K562 (cell line): ENCODE results near the gene BCL7C.

Experiments
- BHLHE40 ChIP-seq: IDR thresholded peaks from 2 replicates; pipeline ENCODE4 v1.6.1; 2011; ENCODE audit warnings: low read length, improper control_type of control experiment
- CREB1 ChIP-seq, 2 experiments: sonication (generic) in 1 of 2; formaldehyde crosslinking in 1 of 2; IDR thresholded peaks; 2 replicates each; pipeline versions ENCODE4 v1.6.1 to v1.8.0; 2012 to 2022; ENCODE audit warnings: inconsistent platforms in 1 of 2, mild to moderate bottlenecking in 1 of 2, missing genetic modification reagents in 1 of 2, moderate library complexity in 1 of 2
- EZH2 ChIP-seq: IDR thresholded peaks from 2 replicates; pipeline ENCODE4 v1.6.1; 2012; ENCODE audit warnings: low read depth, mild to moderate bottlenecking, inconsistent platforms, low read length, borderline replicate concordance
- MYNN ChIP-seq, 2 experiments: sonication (generic); formaldehyde crosslinking in 1 of 2; IDR thresholded peaks; 2 replicates each; pipeline versions ENCODE4 v1.5.0 to v1.6.1; 2016 to 2020; ENCODE audit warnings: antibody characterized with exemption in 1 of 2, missing genetic modification reagents in 1 of 2
- NFXL1 ChIP-seq: fragments of 450-650 bp; formaldehyde crosslinking; IDR thresholded peaks from 2 replicates; pipeline ENCODE4 v1.4.0; 2021; ENCODE audit warnings: mild to moderate bottlenecking
- RAD21 ChIP-seq, 2 experiments: fragments of 250-450 bp in 1 of 2; fragments of 450-650 bp in 1 of 2; sonication (Bioruptor Pico) in 1 of 2; formaldehyde crosslinking in 1 of 2; IDR thresholded peaks in 1 of 2; conservative IDR thresholded peaks in 1 of 2; 2 replicates each; pipeline versions ENCODE4 v1.4.0 to v1.8.0; 2020 to 2022; ENCODE audit warnings: mild to moderate bottlenecking in 2 of 2, moderate library complexity in 1 of 2
- SAP30 ChIP-seq: fragments of 200-600 bp; sonication (generic); IDR thresholded peaks from 2 replicates; pipeline ENCODE4 v1.6.1; 2012; ENCODE audit warnings: borderline replicate concordance, low read depth, mild to moderate bottlenecking, moderate library complexity, low read length, control low read depth, inconsistent platforms; ENCODE audit not compliant: insufficient read depth, poor library complexity, severe bottlenecking
- ZNF274 ChIP-seq: IDR thresholded peaks from 2 replicates; pipeline ENCODE4 v1.6.1; 2011; ENCODE audit warnings: low read depth, mild to moderate bottlenecking, low read length, moderate library complexity, borderline replicate concordance
- TF ChIP-seq, protein P1 (sequence below): conservative IDR thresholded peaks from 2 replicates; pipeline ENCODE4 v1.6.1; 2011; ENCODE audit warnings: low read depth, mild to moderate bottlenecking, low read length; ENCODE audit not compliant: control insufficient read depth

DNA sequence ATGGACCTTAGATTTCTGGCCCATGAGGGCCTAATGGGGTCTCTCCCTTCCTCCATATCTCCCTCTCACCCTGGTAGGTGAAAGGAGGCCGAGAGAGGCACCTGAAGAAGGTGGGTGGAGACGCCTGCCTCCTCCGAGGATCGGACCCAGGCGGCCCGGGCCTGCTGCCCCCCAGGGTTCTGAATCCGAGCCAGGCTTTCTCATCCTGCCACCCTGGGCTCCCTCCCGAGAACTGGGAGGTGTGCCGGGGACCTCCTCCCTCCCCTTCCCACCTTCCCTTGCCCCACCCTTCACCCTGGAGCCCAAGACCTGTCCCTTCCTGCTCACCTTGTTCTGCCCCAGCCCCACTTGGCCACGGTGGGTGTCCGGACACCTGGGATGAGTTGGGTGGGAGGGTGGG, 34.5 kb upstream of the BCL7C start:
- TF ChIP-seq MYNN (IDR thresholded peaks at IDR 0.05) (no peak), MYNN (CRISPR knock-in tag; IDR thresholded peaks at IDR 0.05) (no peak), BHLHE40 (no peak), EZH2 (no peak), RAD21 (CRISPR knock-in tag; conservative IDR thresholded peaks at IDR 0.05 in 1 of 2, IDR thresholded peaks at IDR 0.05 in 1 of 2) (no peak), NFXL1 (CRISPR knock-in tag) (no peak), SAP30 (no peak), CREB1 (IDR thresholded peaks at IDR 0.05) (no peak), CREB1 (CRISPR knock-in tag; IDR thresholded peaks at IDR 0.05) (no peak), ZNF274 (no peak)
- TF ChIP-seq, protein P1, sequence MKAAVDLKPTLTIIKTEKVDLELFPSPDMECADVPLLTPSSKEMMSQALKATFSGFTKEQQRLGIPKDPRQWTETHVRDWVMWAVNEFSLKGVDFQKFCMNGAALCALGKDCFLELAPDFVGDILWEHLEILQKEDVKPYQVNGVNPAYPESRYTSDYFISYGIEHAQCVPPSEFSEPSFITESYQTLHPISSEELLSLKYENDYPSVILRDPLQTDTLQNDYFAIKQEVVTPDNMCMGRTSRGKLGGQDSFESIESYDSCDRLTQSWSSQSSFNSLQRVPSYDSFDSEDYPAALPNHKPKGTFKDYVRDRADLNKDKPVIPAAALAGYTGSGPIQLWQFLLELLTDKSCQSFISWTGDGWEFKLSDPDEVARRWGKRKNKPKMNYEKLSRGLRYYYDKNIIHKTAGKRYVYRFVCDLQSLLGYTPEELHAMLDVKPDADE = no peak
